Activated T-helper 9 cell treated with anti-CD3 and anti-CD28 coated beads, Interleukin-2, amount 50 U/mL, for 16 hours (primary cell): ENCODE measurements around the gene TFPI2.

ENCODE experiments used
- DNase-seq: peaks from one replicate; pipeline ENCODE4 v3.0.0-alpha.2; 2020; ENCODE audit warnings: low read depth

The TFPI2 gene

DNA sequence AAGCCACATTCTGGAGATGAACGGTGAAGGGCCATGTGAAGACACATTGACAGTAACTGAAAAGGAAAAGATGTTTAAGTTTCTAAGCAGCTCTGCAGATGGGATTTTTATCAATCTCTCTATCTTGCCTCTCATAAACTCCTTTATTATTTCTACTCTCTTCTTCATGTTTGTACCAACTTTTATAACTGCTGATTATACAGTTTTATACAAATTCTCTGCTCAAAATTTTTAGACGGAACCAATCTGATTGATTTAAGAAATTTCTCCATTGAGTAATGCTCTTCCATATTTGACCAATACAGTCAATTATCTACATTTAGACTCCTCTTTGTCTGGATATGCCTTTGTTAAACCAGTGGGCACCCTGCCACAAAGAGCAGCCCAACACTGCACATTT, 31.7 kb downstream of the TFPI2 start:
- DNase-seq = no peak

- DNase-seq = no peak
Observed at GRCh38 chr7:93856323-93856722, 34.2 kb downstream of the TFPI2 start.

- DNase-seq = no peak
Observed at GRCh38 chr7:93855797-93856196, 34.8 kb downstream of the TFPI2 start.

- DNase-seq = no peak
Observed at GRCh38 chr7:93854480-93854879, 36.1 kb downstream of the TFPI2 start.

GRCh38 chr7:93851536-93851935, 39.0 kb downstream of the TFPI2 start:
- DNase-seq = no peak

DNA sequence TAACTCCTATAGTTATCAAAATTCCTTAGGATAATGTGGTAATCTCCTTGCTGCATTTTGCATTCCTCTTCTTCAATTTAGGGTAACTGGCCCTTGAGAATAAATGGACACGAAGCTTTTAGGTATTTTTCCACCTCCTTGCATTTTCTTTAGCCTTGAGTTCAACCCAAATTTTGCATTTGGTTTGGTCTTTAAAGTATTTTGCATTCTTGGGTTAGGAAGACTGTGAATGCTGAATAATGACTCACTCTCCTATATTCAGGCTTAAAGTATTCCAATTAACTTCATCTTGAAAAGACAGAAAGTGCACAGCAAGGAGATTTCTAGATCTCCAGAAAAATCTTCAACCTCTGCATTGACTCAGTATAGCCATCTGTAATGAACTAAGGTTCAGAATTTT, 47.3 kb downstream of the TFPI2 start:
- no peak for DNase-seq

GRCh38 chr7:93838966-93839365, 51.6 kb downstream of the TFPI2 start:
- DNase-seq = no peak

DNA sequence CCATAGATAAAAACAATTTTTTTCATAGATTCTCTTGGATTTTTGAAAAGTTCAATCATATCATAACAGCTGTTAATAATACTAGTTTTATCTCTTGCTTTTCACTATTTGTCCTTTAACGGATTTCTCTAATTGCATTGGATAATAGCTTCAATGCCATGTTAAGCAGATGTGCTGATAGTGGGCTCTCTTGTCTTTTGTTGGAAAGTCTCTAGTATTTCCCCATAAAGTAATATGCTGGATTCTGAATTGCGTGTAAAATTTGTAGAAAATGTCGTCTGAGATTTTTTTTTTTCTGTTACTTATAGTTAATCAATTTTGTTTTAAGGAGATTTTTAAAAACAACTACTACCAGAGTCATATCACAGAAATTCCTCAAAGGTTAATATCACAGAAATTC, 53.3 kb downstream of the TFPI2 start:
- no peak for DNase-seq

DNA sequence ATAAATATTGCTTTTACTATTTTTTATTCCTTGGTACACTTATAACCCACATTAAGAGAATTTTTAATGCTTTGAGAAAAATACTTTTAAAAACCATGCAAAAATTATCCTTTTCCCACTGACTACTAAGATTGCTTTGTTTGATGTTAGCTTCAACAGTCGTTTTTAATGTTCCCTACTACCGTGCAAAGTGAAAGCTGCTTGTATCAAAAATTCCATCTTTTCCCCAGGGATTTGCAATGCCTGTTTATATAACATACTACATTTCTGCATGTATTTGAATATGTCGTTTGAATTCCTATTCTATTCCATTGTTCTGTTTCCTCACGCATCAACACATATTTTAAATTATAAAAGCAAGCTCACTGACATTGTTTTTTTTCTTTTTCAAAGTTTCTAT, 54.4 kb downstream of the TFPI2 start:
- DNase-seq = no peak

- no peak for DNase-seq
Observed at GRCh38 chr7:93835702-93836101, 54.9 kb downstream of the TFPI2 start.
